NK-92 treated with Interleukin-12 subunit alpha and Interleukin-12 subunit beta, amount 100 ng/mL, for 24 hours (cell line): ENCODE results near the gene PNMT.
"Not testable (repeated sequence)": the region's sequence is repeated elsewhere in the genome, so short reads cannot be mapped to it uniquely, and the experiment has no call there.

Source experiments
- DNase-seq: peaks from one replicate; lab custom pipeline; 2025; lab: John Stamatoyannopoulos, UW

Gene PNMT

GRCh38 chr17:39709319-39709997, 41.2 kb downstream of the PNMT start:
- DNase-seq, result no peak

GRCh38 chr17:39709998-39710964, 42.0 kb downstream of the PNMT start:
- no peak for DNase-seq

GRCh38 chr17:39711071-39711470, 42.8 kb downstream of the PNMT start:
- DNase-seq, result not testable (repeated sequence)

- no peak for DNase-seq
These were observed 43.6 kb downstream of the PNMT start for GRCh38 chr17:39711851-39712250.

- no peak for DNase-seq
These were observed 46.0 kb downstream of the PNMT start for GRCh38 chr17:39714234-39714633.

- no peak for DNase-seq
These were observed 47.3 kb downstream of the PNMT start for GRCh38 chr17:39715375-39716072.

- DNase-seq, result no peak
These were observed 48.0 kb downstream of the PNMT start for GRCh38 chr17:39716073-39716818.

- DNase-seq, result no peak
These were observed 48.8 kb downstream of the PNMT start for GRCh38 chr17:39716879-39717536.

GRCh38 chr17:39717660-39718059, 49.4 kb downstream of the PNMT start:
- no peak for DNase-seq

GRCh38 chr17:39719563-39720355, 51.5 kb downstream of the PNMT start:
- no peak for DNase-seq
